ENCODE measurements around the gene RAB3B.
"Not testable (repeated sequence)": the region's sequence is repeated elsewhere in the genome, so short reads cannot be mapped to it uniquely, and the experiment has no call there.

The RAB3B gene

GRCh38 chr1:51969038-51969705 lies 21.3 kb downstream of the RAB3B start:
- FAIRE-seq (peak; percentile 92), DNase-seq (ENCODE audit: insufficient read length, low spot score) (peak; percentile 73)
- no peak for TF ChIP-seq POLR2A (IDR thresholded peaks at IDR 0.05; ENCODE audit: low read depth, low read length)

GRCh38 chr1:51968632-51969031 lies 21.9 kb downstream of the RAB3B start:
- DNase-seq (ENCODE audit: insufficient read length, low spot score) (no peak), FAIRE-seq (no peak)

GRCh38 chr1:51967213-51967791 lies 23.2 kb downstream of the RAB3B start:
- DNase-seq (ENCODE audit: insufficient read length, low spot score); FAIRE-seq: not testable (repeated sequence)

More at GRCh38 chr1:51968632-51969031, 21.9 kb downstream of the RAB3B start:
- no peak for TF ChIP-seq POLR2A (IDR thresholded peaks at IDR 0.05; ENCODE audit: low read depth, low read length)

- DNase-seq (ENCODE audit: insufficient read length, low spot score): no peak
- no peak for FAIRE-seq
- TF ChIP-seq POLR2A (IDR thresholded peaks at IDR 0.05; ENCODE audit: low read depth, low read length): no peak
These were observed 23.9 kb downstream of the RAB3B start for GRCh38 chr1:51966559-51966958.

- TF ChIP-seq POLR2A (IDR thresholded peaks at IDR 0.05; ENCODE audit: low read depth, low read length): no peak
- FAIRE-seq: no peak
- no peak for DNase-seq (ENCODE audit: insufficient read length, low spot score)
These were observed 26.2 kb downstream of the RAB3B start for GRCh38 chr1:51964309-51964696.

- FAIRE-seq (no peak), DNase-seq (ENCODE audit: insufficient read length, low spot score) (no peak)
- TF ChIP-seq POLR2A (IDR thresholded peaks at IDR 0.05; ENCODE audit: low read depth, low read length): no peak
These were observed 26.8 kb downstream of the RAB3B start for GRCh38 chr1:51963592-51964308.

GRCh38 chr1:51962486-51963356 lies 27.8 kb downstream of the RAB3B start:
- DNase-seq (ENCODE audit: insufficient read length, low spot score) (no peak), FAIRE-seq (no peak)
- no peak for TF ChIP-seq POLR2A (IDR thresholded peaks at IDR 0.05; ENCODE audit: low read depth, low read length)

GRCh38 chr1:51961954-51962353 lies 28.5 kb downstream of the RAB3B start:
- no peak for DNase-seq (ENCODE audit: insufficient read length, low spot score)
- no peak for FAIRE-seq
- TF ChIP-seq POLR2A (IDR thresholded peaks at IDR 0.05; ENCODE audit: low read depth, low read length): no peak

GRCh38 chr1:51961231-51961630 lies 29.3 kb downstream of the RAB3B start:
- FAIRE-seq (no peak), DNase-seq (ENCODE audit: insufficient read length, low spot score) (no peak)
- TF ChIP-seq POLR2A (IDR thresholded peaks at IDR 0.05; ENCODE audit: low read depth, low read length): no peak

GRCh38 chr1:51960262-51960661 lies 30.2 kb downstream of the RAB3B start:
- TF ChIP-seq POLR2A (IDR thresholded peaks at IDR 0.05; ENCODE audit: low read depth, low read length): no peak
- DNase-seq (ENCODE audit: insufficient read length, low spot score) (no peak), FAIRE-seq (no peak)

GRCh38 chr1:51958824-51959223 lies 31.7 kb downstream of the RAB3B start:
- FAIRE-seq (no peak), DNase-seq (ENCODE audit: insufficient read length, low spot score) (no peak)
- TF ChIP-seq POLR2A (IDR thresholded peaks at IDR 0.05; ENCODE audit: low read depth, low read length): no peak

GRCh38 chr1:51957618-51958017 lies 32.9 kb downstream of the RAB3B start:
- TF ChIP-seq POLR2A (IDR thresholded peaks at IDR 0.05; ENCODE audit: low read depth, low read length): no peak
- DNase-seq (ENCODE audit: insufficient read length, low spot score) (no peak), FAIRE-seq (no peak)

GRCh38 chr1:51956528-51957509 lies 33.7 kb downstream of the RAB3B start:
- no peak for DNase-seq (ENCODE audit: insufficient read length, low spot score)
- TF ChIP-seq POLR2A (IDR thresholded peaks at IDR 0.05; ENCODE audit: low read depth, low read length): no peak
- peak; percentile 76 for FAIRE-seq

All from H54 (cell line).